ENCODE measurements around the gene CARD9. TPM values are rescaled to one million over a fixed set of nuclear protein-coding genes. Genes with fewer than 3 reads are reported as not detected.

CARD9 gene
- total RNA-seq, 1 experiment from 2014 or later, result 1.2 TPM

DNA sequence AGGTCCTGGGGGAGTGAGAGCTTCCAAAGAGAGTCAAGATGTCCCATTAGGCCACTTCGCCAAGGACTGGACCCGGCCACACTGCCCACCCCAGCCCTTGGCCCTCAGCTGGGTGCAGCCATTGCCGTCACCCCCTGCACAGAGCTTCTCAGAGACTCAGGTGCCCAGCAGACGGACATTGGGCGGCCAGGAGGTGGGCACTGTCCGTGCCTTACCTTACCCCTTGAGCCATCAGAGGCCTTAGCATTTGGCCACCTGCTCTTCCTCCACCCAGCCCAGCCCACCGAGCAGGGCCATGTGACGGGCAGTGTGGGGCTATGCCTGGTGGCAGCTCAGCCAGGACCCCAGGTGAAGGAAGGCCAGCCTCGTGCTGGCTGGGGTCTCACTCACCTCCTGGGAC is 6.6 kb downstream of the CARD9 start:
- no peaks in the 10 kb centered on the region for H3K4me1 Mint-ChIP-seq (ENCODE audit: low read depth, unreplicated experiment)
- CTCF ChIA-PET, result no interaction called here

DNA sequence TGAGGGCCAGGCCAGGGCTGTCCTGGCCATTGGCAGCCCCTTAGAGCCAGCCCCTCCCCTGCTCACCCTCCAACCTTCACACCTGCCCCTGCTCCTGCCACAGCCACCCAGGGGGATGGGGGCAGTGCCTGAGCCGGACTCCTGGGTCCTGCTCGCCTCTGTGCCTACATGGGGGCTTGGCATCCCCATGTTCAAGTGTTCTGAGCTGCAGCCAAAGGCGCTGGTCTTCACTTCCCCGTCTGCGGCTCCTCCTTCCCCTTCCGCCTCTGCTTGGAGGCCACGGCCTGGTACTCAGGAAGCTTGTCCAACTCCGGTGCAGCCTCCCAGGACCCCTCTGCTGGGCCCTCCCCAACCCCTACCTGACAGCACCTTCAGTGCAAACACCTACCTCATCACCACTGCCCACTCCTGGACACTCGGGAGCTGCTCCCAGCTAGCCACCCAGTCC is 7.7 kb downstream of the CARD9 start:
- H3K4me1 Mint-ChIP-seq (ENCODE audit: low read depth, unreplicated experiment), result no peaks in the 10 kb centered on the region
- intact Hi-C loops (cut with micrococcal nuclease; ENCODE audit: unreplicated experiment), result no loop called here
- H3K27me3 Mint-ChIP-seq (ENCODE audit: unreplicated experiment), result no peaks in the 10 kb centered on the region
- DNase-seq, result no peak
- TF ChIP-seq, protein P1, sequence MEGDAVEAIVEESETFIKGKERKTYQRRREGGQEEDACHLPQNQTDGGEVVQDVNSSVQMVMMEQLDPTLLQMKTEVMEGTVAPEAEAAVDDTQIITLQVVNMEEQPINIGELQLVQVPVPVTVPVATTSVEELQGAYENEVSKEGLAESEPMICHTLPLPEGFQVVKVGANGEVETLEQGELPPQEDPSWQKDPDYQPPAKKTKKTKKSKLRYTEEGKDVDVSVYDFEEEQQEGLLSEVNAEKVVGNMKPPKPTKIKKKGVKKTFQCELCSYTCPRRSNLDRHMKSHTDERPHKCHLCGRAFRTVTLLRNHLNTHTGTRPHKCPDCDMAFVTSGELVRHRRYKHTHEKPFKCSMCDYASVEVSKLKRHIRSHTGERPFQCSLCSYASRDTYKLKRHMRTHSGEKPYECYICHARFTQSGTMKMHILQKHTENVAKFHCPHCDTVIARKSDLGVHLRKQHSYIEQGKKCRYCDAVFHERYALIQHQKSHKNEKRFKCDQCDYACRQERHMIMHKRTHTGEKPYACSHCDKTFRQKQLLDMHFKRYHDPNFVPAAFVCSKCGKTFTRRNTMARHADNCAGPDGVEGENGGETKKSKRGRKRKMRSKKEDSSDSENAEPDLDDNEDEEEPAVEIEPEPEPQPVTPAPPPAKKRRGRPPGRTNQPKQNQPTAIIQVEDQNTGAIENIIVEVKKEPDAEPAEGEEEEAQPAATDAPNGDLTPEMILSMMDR (IDR thresholded peaks at IDR 0.05; ENCODE audit: unreplicated experiment), result no peak
- CTCF ChIA-PET, result no interaction called here
- BruUV-seq (replicated peaks), result no TSS peak
- H3K4me3 Mint-ChIP-seq (ENCODE audit: low read depth, unreplicated experiment), result no peak overlapping the region
- no peak overlapping the region for H3K27ac Mint-ChIP-seq (ENCODE audit: unreplicated experiment)
- no peaks in the 10 kb centered on the region for H3K9me3 Mint-ChIP-seq (ENCODE audit: low read depth, unreplicated experiment)
- peaks cover 32% of the 10 kb centered on the region for H3K36me3 Mint-ChIP-seq (ENCODE audit: insufficient read depth, unreplicated experiment)

More for the DNA sequence above, 6.6 kb downstream of the CARD9 start:
- no peak for DNase-seq
- Mint-ChIP-seq H3K4me3 (ENCODE audit: low read depth, unreplicated experiment) (no peak overlapping the region), H3K9me3 (ENCODE audit: low read depth, unreplicated experiment) (no peaks in the 10 kb centered on the region), H3K36me3 (ENCODE audit: insufficient read depth, unreplicated experiment) (peaks cover 26% of the 10 kb centered on the region), H3K27me3 (ENCODE audit: unreplicated experiment) (no peaks in the 10 kb centered on the region), H3K27ac (ENCODE audit: unreplicated experiment) (no peak overlapping the region)
- intact Hi-C loops (cut with micrococcal nuclease; ENCODE audit: unreplicated experiment), result no loop called here
- BruUV-seq (replicated peaks), result no TSS peak
- TF ChIP-seq, protein P1 (IDR thresholded peaks at IDR 0.05; ENCODE audit: unreplicated experiment), result no peak

DNA sequence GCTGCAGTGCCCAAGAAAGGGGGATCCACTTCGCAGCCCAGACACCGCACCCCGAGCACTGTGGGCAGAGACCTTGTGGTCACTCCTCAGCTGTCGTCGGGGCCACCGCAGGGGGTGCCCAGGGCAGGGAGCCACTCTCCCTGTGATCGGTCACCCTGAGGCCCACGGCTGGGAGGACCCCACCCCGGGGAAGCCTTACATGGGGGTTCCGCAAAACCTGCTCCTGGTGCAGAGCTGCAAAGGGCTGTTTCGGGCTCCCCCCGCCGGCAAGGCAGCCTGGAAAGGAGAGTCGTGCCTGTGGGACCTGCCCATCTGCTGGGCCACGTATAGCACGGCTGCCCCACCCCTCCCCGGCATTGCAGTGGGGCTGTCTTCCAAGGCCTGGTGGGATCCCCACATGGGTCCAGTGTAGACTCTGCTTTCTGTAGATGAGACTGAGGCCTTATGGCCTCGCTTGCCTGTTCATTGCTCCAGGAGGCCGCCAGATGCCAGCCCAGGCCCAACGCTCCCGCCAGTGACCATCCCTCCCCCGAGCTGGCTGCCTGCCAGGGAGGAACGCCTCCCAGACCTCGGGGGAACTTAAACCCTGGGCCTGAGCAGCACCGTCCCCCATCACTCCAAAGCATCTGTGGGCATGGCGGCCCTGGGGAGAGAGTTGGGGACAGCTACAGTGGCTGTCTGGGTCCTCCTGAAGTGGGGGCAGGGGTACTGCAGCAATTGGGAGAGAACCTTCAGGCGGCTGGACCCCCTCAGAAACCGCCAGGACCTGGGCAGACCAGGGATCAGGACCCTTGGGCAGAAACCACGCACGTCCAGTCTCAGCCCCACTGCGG is 8.3 kb downstream of the CARD9 start:
- Mint-ChIP-seq H3K27ac (ENCODE audit: unreplicated experiment) (no peak overlapping the region), H3K36me3 (ENCODE audit: insufficient read depth, unreplicated experiment) (peaks cover 37% of the 10 kb centered on the region), H3K9me3 (ENCODE audit: low read depth, unreplicated experiment) (no peaks in the 10 kb centered on the region), H3K27me3 (ENCODE audit: unreplicated experiment) (no peaks in the 10 kb centered on the region), H3K4me3 (ENCODE audit: low read depth, unreplicated experiment) (no peak overlapping the region), H3K4me1 (ENCODE audit: low read depth, unreplicated experiment) (no peaks in the 10 kb centered on the region)
- DNase-seq, result no peak
- TF ChIP-seq, protein P1 (IDR thresholded peaks at IDR 0.05; ENCODE audit: unreplicated experiment), result no peak
- intact Hi-C loops (cut with micrococcal nuclease; ENCODE audit: unreplicated experiment), result no loop called here
- no TSS peak for BruUV-seq (replicated peaks)
- CTCF ChIA-PET, result no interaction called here

DNA sequence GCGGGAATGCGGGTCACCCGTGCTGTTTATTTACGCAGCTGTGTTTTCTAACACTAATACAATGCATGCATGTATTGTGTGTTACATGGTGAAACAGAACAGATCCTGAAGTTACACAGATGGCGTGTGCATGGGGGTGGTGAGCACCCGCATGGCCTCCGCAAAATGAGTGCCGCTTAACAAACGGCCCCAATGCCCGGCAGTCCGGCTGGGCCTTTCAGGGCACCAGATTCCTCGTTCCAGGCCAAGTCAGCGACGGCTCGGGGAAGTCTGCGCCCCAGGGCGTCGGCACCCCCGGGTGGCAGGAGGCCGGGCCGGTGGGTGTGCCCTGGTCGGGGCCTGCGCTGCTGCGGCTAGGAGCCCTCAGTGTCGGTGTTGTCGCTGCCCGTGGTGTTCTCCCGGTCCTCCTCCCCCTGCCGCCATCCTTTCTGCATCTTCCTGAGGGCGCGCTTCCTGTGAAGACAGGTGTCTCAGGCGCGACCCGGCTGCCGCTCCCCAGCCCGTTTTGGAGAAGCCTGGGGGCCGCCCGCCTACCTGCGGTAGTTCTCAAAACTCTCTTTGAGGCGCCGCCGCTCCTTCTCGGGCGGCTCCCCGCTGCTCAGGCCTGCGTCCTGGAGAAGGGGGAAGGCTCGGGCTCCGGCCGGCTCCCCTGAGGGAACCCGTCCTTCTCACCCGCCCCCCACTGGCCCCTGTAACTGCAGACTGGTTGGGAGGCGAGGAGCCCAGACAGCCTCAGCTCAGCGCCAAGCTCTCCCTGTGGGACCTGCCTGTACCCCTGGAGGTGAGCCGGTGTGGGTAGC is 9.3 kb downstream of the CARD9 start:
- Mint-ChIP-seq H3K4me1 (ENCODE audit: low read depth, unreplicated experiment) (no peaks in the 10 kb centered on the region), H3K9me3 (ENCODE audit: low read depth, unreplicated experiment) (no peaks in the 10 kb centered on the region), H3K27me3 (ENCODE audit: unreplicated experiment) (no peaks in the 10 kb centered on the region), H3K36me3 (ENCODE audit: insufficient read depth, unreplicated experiment) (peaks cover 40% of the 10 kb centered on the region), H3K4me3 (ENCODE audit: low read depth, unreplicated experiment) (peak overlapping the region; percentile 67), H3K27ac (ENCODE audit: unreplicated experiment) (no peak overlapping the region)
- intact Hi-C loops (cut with micrococcal nuclease; ENCODE audit: unreplicated experiment), result no loop called here
- CTCF ChIA-PET, result interaction anchor here (1.3 to 1.6 kb wide), 2 partner anchors 19 to 32 kb away, joined by 3 to 7 read pairs; no protein-coding TSS in a partner anchor
- BruUV-seq (replicated peaks), result TSS peak; percentile 59
- TF ChIP-seq, protein P1 (IDR thresholded peaks at IDR 0.05; ENCODE audit: unreplicated experiment), result peak; percentile 5
- DNase-seq, result no peak
